ENCODE data around the gene U2AF2. TPM values are rescaled to one million over a fixed set of nuclear protein-coding genes. Genes with fewer than 3 reads are reported as not detected.

U2AF2 gene
- total RNA-seq, 3 donors from 2014 or later (not counting 1 experiment from before 2014, with no cell fraction given), result 304 to 322 (median 321) TPM

DNA sequence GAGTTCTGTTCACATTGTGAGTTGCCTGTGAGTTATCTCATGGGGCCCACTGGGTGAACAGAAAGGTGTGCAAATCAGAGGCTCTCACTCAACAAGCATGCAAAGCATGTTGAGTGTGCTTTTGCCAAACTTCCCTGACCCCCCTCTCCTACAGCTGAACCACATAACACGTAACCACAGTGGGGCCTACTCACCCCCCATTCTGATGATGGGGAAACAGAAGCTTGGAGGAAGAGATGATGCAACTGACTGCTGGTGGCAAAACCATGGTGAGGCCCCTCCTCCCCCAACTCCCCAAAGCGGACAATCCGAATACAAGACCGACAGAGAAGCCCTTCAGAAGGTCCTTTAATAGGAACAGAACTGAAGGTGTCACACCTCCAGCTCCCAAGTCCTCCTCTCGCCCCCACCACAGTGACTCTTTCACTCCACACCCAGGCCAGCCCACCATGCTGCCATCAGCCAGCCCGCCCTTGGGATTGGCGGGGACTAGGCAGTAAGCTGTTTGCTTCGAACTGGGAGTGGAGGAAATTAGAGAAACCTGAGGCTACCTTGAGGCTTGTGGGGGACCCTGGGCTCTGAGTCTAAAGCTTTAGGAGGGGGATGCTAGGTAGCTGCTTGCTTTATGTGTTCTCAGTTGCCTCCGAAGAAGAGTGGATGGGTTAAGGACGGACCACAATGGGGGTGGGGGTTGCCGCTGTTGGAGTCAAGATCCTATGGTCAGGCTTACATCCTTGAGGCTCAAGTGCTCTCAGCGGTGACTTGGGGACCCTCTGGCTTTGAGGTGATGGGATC, 34.2 kb upstream of the U2AF2 start:
- Mint-ChIP-seq H3K4me3 (no peak overlapping the region), H3K9me3 (no peaks in the 10 kb centered on the region), H3K27ac (peak overlapping the region; percentile 18 to 41), H3K27me3 (ENCODE audit: low read depth in 2 of 2) (no peaks in the 10 kb centered on the region), H3K36me3 (no peaks in the 10 kb centered on the region), H3K4me1 (peaks cover 14 to 31% of the 10 kb centered on the region in 2 donors)
- H3K27ac ChIP-seq (ENCODE audit: low read length), result no peak overlapping the region
- 82% methylated on average over 12 of the region's 12 CpGs for WGBS (ENCODE audit: insufficient coverage)
- H3K4me3 ChIP-seq (ENCODE audit: low read length), result no peak overlapping the region
- H3K36me3 ChIP-seq (ENCODE audit: control insufficient read depth, insufficient read depth, low read length), result peaks cover 11% of the 10 kb centered on the region
- DNase-seq, result peak in 1 of 2 donors; percentile 57
- no peaks in the 10 kb centered on the region for H3K27me3 ChIP-seq (ENCODE audit: control insufficient read depth, insufficient read depth, low read length)
- ATAC-seq, result no peak
- H3K9me3 ChIP-seq (ENCODE audit: control insufficient read depth, insufficient read depth, low read length), result no peaks in the 10 kb centered on the region
- H3K4me1 ChIP-seq (ENCODE audit: control insufficient read depth, insufficient read depth, low read length), result peaks cover 21% of the 10 kb centered on the region
- TF ChIP-seq, protein P1, sequence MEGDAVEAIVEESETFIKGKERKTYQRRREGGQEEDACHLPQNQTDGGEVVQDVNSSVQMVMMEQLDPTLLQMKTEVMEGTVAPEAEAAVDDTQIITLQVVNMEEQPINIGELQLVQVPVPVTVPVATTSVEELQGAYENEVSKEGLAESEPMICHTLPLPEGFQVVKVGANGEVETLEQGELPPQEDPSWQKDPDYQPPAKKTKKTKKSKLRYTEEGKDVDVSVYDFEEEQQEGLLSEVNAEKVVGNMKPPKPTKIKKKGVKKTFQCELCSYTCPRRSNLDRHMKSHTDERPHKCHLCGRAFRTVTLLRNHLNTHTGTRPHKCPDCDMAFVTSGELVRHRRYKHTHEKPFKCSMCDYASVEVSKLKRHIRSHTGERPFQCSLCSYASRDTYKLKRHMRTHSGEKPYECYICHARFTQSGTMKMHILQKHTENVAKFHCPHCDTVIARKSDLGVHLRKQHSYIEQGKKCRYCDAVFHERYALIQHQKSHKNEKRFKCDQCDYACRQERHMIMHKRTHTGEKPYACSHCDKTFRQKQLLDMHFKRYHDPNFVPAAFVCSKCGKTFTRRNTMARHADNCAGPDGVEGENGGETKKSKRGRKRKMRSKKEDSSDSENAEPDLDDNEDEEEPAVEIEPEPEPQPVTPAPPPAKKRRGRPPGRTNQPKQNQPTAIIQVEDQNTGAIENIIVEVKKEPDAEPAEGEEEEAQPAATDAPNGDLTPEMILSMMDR (IDR thresholded peaks at IDR 0.05), result no peak
- intact Hi-C loops (cut with micrococcal nuclease), result no loop called here

DNA sequence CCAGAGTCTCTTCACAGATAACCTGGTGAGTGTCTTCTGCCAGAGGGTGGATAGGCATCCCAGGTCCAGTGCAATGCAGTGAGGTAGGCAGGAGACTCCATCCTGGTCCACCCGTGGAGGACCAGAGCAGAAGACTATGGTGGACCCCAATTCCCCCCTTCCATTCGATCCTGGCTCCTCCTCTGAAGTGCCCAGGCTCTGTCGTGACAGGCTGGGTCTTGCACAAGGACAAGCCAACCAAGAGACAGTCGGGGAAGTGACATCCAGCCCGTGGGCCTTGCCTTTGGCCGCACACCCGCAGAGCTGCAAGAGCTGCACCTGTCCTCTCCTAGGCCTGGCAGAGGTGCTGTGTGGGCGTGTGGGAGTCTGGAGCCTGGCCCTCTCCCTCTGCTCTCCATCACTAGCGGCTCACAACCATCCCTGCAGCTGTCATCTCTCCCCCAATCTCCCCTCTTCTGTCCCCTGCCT, 33.6 kb upstream of the U2AF2 start:
- DNase-seq (no peak), ATAC-seq (no peak)
- Mint-ChIP-seq H3K36me3 (no peaks in the 10 kb centered on the region), H3K9me3 (no peaks in the 10 kb centered on the region), H3K27me3 (ENCODE audit: low read depth in 2 of 2) (no peaks in the 10 kb centered on the region), H3K4me1 (peaks cover 14 to 31% of the 10 kb centered on the region in 2 donors), H3K27ac (no peak overlapping the region), H3K4me3 (no peak overlapping the region)
- TF ChIP-seq, protein P1 (IDR thresholded peaks at IDR 0.05), result no peak
- Histone ChIP-seq H3K27ac (ENCODE audit: low read length) (no peak overlapping the region), H3K4me1 (ENCODE audit: control insufficient read depth, insufficient read depth, low read length) (peaks cover 21% of the 10 kb centered on the region), H3K9me3 (ENCODE audit: control insufficient read depth, insufficient read depth, low read length) (no peaks in the 10 kb centered on the region), H3K4me3 (ENCODE audit: low read length) (no peak overlapping the region), H3K27me3 (ENCODE audit: control insufficient read depth, insufficient read depth, low read length) (no peaks in the 10 kb centered on the region), H3K36me3 (ENCODE audit: control insufficient read depth, insufficient read depth, low read length) (peaks cover 11% of the 10 kb centered on the region)
- 90% methylated on average over 9 of the region's 9 CpGs for WGBS (ENCODE audit: insufficient coverage)
- intact Hi-C loops (cut with micrococcal nuclease), result no loop called here

DNA sequence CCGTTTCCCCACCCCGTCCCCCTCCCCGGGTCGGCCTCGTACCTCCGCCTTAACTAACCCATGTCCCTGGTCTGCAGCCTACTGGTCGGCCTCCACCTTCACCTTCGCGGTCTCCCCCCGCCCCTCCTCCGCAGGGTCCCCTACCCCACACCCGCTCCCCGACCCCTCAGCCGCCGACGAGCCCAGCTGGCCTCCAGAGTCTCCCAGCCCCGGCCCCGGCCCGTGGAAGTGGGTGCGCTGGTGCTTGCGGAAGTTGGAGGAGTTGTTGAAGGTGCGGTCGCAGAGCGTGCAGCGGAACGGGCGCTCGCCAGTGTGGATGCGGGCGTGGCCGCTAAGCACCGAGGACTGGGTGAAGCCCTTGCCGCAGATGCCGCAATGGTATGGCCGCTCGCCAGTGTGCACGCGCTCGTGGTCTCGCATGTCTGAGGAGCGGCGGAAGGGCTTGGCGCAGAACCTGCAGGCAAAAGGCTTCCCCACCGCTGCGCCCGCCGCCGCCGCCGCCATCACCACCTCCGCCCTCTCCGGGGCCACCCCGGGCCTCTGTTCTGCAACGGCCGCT, 33.1 kb upstream of the U2AF2 start:
- no peak overlapping the region for H3K27ac ChIP-seq (ENCODE audit: low read length)
- peaks cover 8% of the 10 kb centered on the region for H3K36me3 ChIP-seq (ENCODE audit: control insufficient read depth, insufficient read depth, low read length)
- intact Hi-C loops (cut with micrococcal nuclease), result no loop called here
- H3K4me1 ChIP-seq (ENCODE audit: control insufficient read depth, insufficient read depth, low read length), result peaks cover 21% of the 10 kb centered on the region
- Mint-ChIP-seq H3K27ac (no peak overlapping the region), H3K36me3 (no peaks in the 10 kb centered on the region), H3K9me3 (no peaks in the 10 kb centered on the region), H3K4me1 (peaks cover 14 to 31% of the 10 kb centered on the region in 2 donors), H3K27me3 (ENCODE audit: low read depth in 2 of 2) (no peaks in the 10 kb centered on the region), H3K4me3 (no peak overlapping the region)
- 97% methylated on average over 55 of the region's 55 CpGs for WGBS (ENCODE audit: insufficient coverage)
- DNase-seq, result no peak
- no peaks in the 10 kb centered on the region for H3K9me3 ChIP-seq (ENCODE audit: control insufficient read depth, insufficient read depth, low read length)
- TF ChIP-seq, protein P1 (IDR thresholded peaks at IDR 0.05), result no peak
- H3K27me3 ChIP-seq (ENCODE audit: control insufficient read depth, insufficient read depth, low read length), result no peaks in the 10 kb centered on the region
- no peak overlapping the region for H3K4me3 ChIP-seq (ENCODE audit: low read length)
- ATAC-seq, result no peak

Measured in natural killer cell (primary cell).